ENCODE measurements around the gene SYNGAP1.
A peak's percentile ranks its signal among the peaks of the same experiment; 100 is the strongest.
"Not testable (repeated sequence)": the region's sequence is repeated elsewhere in the genome, so short reads cannot be mapped to it uniquely, and the experiment has no call there.

Gene SYNGAP1

GRCh38 chr6:33419580-33420490, at the start of gene SYNGAP1:
TSS of gene SYNGAP1 (plus strand) at chr6:33420065. CDS start at chr6:33420265, 200 bp downstream.
- DNase-seq (ENCODE audit: low read depth, low spot score) = no peak

- DNase-seq (ENCODE audit: low read depth, low spot score) = not testable (repeated sequence)
Observed at GRCh38 chr6:33371901-33372300, 48.0 kb upstream of the SYNGAP1 start.

GRCh38 chr6:33372526-33373123, 47.2 kb upstream of the SYNGAP1 start:
- DNase-seq (ENCODE audit: low read depth, low spot score) = no peak

GRCh38 chr6:33373960-33374910, 45.6 kb upstream of the SYNGAP1 start:
- DNase-seq (ENCODE audit: low read depth, low spot score) = no peak

- no peak for DNase-seq (ENCODE audit: low read depth, low spot score)
Observed at GRCh38 chr6:33375143-33375671, 44.7 kb upstream of the SYNGAP1 start.

GRCh38 chr6:33377171-33377570, 42.7 kb upstream of the SYNGAP1 start:
- no peak for DNase-seq (ENCODE audit: low read depth, low spot score)

- DNase-seq (ENCODE audit: low read depth, low spot score) = not testable (repeated sequence)
Observed at GRCh38 chr6:33379184-33379583, 40.7 kb upstream of the SYNGAP1 start.

- DNase-seq (ENCODE audit: low read depth, low spot score) = no peak
Observed at GRCh38 chr6:33380272-33380981, 39.4 kb upstream of the SYNGAP1 start.

- no peak for DNase-seq (ENCODE audit: low read depth, low spot score)
Observed at GRCh38 chr6:33383427-33384185, 36.3 kb upstream of the SYNGAP1 start.

GRCh38 chr6:33384581-33385020, 35.3 kb upstream of the SYNGAP1 start:
- DNase-seq (ENCODE audit: low read depth, low spot score) = no peak

GRCh38 chr6:33390173-33390572, 29.7 kb upstream of the SYNGAP1 start:
- no peak for DNase-seq (ENCODE audit: low read depth, low spot score)

- no peak for DNase-seq (ENCODE audit: low read depth, low spot score)
Observed at GRCh38 chr6:33390767-33391277, 29.0 kb upstream of the SYNGAP1 start.

- peak; percentile 100 for DNase-seq (ENCODE audit: low read depth, low spot score)
Observed at GRCh38 chr6:33391278-33391921, 28.5 kb upstream of the SYNGAP1 start, which contains the start of gene KIFC1. TSS of gene KIFC1 (plus strand) at chr6:33391823. CDS start at chr6:33391986, 163 bp downstream.

- no peak for DNase-seq (ENCODE audit: low read depth, low spot score)
Observed at GRCh38 chr6:33391922-33392594, 27.8 kb upstream of the SYNGAP1 start.

GRCh38 chr6:33392595-33392948, 27.3 kb upstream of the SYNGAP1 start:
- DNase-seq (ENCODE audit: low read depth, low spot score) = no peak

GRCh38 chr6:33392979-33393378, 26.9 kb upstream of the SYNGAP1 start:
- no peak for DNase-seq (ENCODE audit: low read depth, low spot score)

GRCh38 chr6:33397541-33397940, 22.3 kb upstream of the SYNGAP1 start:
- DNase-seq (ENCODE audit: low read depth, low spot score) = no peak

GRCh38 chr6:33398601-33399000, 21.3 kb upstream of the SYNGAP1 start:
- DNase-seq (ENCODE audit: low read depth, low spot score) = not testable (repeated sequence)

GRCh38 chr6:33399881-33400280, 20.0 kb upstream of the SYNGAP1 start:
- DNase-seq (ENCODE audit: low read depth, low spot score) = not testable (repeated sequence)
